GM12801 (cell line): ENCODE measurements around the gene RIPK1.

ENCODE experiments used
- TF ChIP-seq, protein P1 (sequence below): IDR thresholded peaks from one replicate; pipeline ENCODE4 v1.5.1; 2011; ENCODE audit warnings: control low read depth; ENCODE audit not compliant: insufficient read length; ENCODE audit errors: extremely low read depth

RIPK1 gene

GRCh38 chr6:3157131-3157933 lies 89.0 kb downstream of the RIPK1 start, which contains the start of gene TUBB2A:
TUBB2A (minus strand) TSS chr6:3157544; CDS start chr6:3157463, 81 bp downstream.
- TF ChIP-seq, protein P1, sequence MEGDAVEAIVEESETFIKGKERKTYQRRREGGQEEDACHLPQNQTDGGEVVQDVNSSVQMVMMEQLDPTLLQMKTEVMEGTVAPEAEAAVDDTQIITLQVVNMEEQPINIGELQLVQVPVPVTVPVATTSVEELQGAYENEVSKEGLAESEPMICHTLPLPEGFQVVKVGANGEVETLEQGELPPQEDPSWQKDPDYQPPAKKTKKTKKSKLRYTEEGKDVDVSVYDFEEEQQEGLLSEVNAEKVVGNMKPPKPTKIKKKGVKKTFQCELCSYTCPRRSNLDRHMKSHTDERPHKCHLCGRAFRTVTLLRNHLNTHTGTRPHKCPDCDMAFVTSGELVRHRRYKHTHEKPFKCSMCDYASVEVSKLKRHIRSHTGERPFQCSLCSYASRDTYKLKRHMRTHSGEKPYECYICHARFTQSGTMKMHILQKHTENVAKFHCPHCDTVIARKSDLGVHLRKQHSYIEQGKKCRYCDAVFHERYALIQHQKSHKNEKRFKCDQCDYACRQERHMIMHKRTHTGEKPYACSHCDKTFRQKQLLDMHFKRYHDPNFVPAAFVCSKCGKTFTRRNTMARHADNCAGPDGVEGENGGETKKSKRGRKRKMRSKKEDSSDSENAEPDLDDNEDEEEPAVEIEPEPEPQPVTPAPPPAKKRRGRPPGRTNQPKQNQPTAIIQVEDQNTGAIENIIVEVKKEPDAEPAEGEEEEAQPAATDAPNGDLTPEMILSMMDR = no peak

GRCh38 chr6:3159805-3160781 lies 91.8 kb downstream of the RIPK1 start:
- TF ChIP-seq, protein P1 = no peak

DNA sequence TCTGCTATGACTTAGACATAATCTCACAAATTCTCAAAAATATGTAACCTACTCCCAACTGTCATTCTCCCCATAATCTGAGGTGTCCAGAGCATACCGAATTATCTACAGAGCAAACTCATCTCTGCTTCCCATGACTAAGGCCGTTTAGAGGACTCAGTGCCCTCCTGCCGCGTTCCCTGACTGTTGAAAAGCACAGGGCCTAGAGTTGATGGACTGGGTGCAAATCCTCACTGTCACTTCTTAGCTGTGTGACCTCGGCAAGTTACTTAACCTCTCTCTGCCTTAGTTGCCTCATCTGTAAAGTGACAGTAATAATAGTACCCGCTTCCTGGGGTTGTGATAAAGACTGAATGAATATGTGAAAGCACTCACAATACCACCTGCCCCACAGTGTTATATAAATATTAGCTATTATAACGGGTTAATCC lies 93.8 kb downstream of the RIPK1 start:
- TF ChIP-seq, protein P1 = no peak

DNA sequence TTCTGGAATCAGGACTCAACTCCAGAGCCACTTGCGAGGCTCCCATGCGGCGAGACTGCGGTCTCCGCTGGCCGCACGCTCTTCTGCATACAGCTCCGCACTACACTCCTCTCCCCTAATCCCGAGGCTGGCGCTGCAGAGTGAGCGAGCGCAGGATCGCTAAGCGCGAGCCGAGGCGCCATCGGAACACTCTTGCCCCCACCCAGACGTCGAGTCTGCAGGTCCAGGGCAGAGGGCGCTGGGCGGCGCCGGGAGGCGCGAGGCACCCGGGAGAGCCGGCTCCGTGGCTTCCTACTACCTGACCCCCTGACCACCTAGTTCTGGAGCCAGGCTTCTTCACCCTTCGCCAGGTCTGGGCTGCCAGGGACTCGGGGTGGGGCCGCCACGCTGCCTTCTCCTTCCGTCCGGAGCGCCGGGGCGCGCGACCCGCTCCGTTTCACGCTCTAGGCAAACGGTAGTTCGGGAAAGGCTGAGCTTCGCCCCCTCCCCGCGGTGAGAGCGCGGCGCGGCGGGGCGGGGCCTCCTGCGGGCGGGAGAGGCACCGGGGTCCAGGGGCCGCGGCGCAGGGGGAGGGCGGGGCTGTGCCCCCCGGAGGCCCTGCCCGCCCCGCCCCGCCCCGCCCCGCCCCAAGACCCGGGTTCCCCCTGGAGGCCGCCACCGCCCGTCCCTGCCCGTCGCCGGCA lies 94.4 kb downstream of the RIPK1 start:
- TF ChIP-seq, protein P1 = no peak

DNA sequence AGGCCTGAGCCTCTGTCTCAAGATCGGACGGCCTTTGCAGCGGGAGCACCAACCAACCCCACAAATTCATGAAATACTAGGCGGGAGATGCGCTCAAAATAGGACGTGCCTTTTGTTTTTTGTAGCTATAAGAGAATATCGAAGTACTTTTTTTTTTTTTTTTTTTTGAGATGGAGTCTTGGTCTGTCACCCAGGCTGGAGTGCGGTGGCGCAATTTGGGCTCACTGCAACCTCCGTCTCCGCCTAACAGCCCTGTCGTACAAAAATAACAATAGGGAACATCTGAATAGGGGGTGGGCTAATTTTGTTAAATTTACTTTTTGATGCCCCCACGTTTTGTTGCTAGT lies 94.9 kb downstream of the RIPK1 start:
- TF ChIP-seq, protein P1 = no peak

DNA sequence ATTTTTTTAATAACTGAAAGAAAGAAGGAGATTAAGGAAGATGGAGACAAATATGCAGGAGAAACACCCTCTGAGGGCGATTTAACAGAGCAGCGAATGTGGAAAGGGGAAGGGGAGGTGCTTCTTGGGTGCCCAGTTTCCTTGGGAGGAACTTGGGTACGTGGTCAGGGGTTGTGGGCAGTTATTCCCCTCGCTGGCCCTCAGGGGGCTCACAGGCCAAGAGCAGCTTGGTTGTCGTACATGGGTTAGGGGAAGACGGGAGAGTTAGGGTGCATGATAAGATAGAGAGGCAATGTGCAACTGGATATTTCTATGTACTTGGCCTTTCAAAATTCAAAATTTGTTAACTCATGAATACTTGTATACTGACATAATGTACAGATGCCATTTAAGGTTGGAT lies 96.1 kb downstream of the RIPK1 start:
- TF ChIP-seq, protein P1 = no peak
